ENCODE data around the gene CCDC116. TPM values are rescaled to one million over a fixed set of nuclear protein-coding genes. Genes with fewer than 3 reads are reported as not detected.

CCDC116 gene
- total RNA-seq, 4 donors from 2014 or later: 0.20 to 0.22 TPM; not detected in 2

- H3K9me3 ChIP-seq: no peaks in the 10 kb centered on the region
- TF ChIP-seq POLR2A (IDR thresholded peaks at IDR 0.05) (no peak), CTCF (IDR thresholded peaks at IDR 0.05 in 4 of 5, conservative IDR thresholded peaks at IDR 0.05 in 1 of 5) (no peak)
- peaks cover 32 to 34% of the 10 kb centered on the region in 2 donors for H3K4me1 ChIP-seq
- H3K4me3 ChIP-seq: no peak overlapping the region
- intact Hi-C loops (cut with DNase I; ENCODE audit: low total_unique reads) (no loop called here), in situ Hi-C loops (cut with MboI; ENCODE audit: low sequenced_read_pairs in 4 of 4) (no loop called here)
- H3K27ac ChIP-seq: peak overlapping the region in 2 of 4 donors; percentile 25 to 27
- ATAC-seq (no peak), DNase-seq (no peak)
- H3K27me3 ChIP-seq: no peaks in the 10 kb centered on the region
- no peaks in the 10 kb centered on the region for H3K36me3 ChIP-seq
These were observed 9.0 kb upstream of the CCDC116 start for GRCh38 chr22:21623648-21623970.

GRCh38 chr22:21624120-21624879 lies 8.3 kb upstream of the CCDC116 start:
- no peaks in the 10 kb centered on the region for H3K36me3 ChIP-seq
- TF ChIP-seq CTCF (IDR thresholded peaks at IDR 0.05 in 4 of 5, conservative IDR thresholded peaks at IDR 0.05 in 1 of 5) (peak in 1 of 5 experiments; percentile 5), POLR2A (IDR thresholded peaks at IDR 0.05) (no peak)
- in situ Hi-C loops (cut with MboI; ENCODE audit: low sequenced_read_pairs in 4 of 4): no loop called here
- H3K9me3 ChIP-seq: no peaks in the 10 kb centered on the region
- peaks cover 32 to 39% of the 10 kb centered on the region in 2 donors for H3K4me1 ChIP-seq
- no peak overlapping the region for H3K4me3 ChIP-seq
- intact Hi-C loops (cut with DNase I; ENCODE audit: low total_unique reads): no loop called here
- no peaks in the 10 kb centered on the region for H3K27me3 ChIP-seq
- peak overlapping the region in 2 of 4 donors; percentile 25 to 27 for H3K27ac ChIP-seq
- DNase-seq: peak in 1 of 2 donors; percentile 53
- ATAC-seq: peak; percentile 47 to 68

GRCh38 chr22:21624880-21625791 lies 7.4 kb upstream of the CCDC116 start:
- ATAC-seq (no peak), DNase-seq (no peak)
- in situ Hi-C loops (cut with MboI; ENCODE audit: low sequenced_read_pairs in 4 of 4) (no loop called here), intact Hi-C loops (cut with DNase I; ENCODE audit: low total_unique reads) (no loop called here)
- Histone ChIP-seq H3K9me3 (no peaks in the 10 kb centered on the region), H3K4me1 (peaks cover 28 to 42% of the 10 kb centered on the region in 2 donors), H3K27me3 (no peaks in the 10 kb centered on the region), H3K4me3 (no peak overlapping the region), H3K36me3 (no peaks in the 10 kb centered on the region), H3K27ac (no peak overlapping the region)
- TF ChIP-seq CTCF (IDR thresholded peaks at IDR 0.05 in 4 of 5, conservative IDR thresholded peaks at IDR 0.05 in 1 of 5): no peak
- TF ChIP-seq POLR2A (IDR thresholded peaks at IDR 0.05): no peak

GRCh38 chr22:21626073-21626734 lies 6.4 kb upstream of the CCDC116 start:
- TF ChIP-seq POLR2A (IDR thresholded peaks at IDR 0.05): no peak
- TF ChIP-seq CTCF (IDR thresholded peaks at IDR 0.05 in 4 of 5, conservative IDR thresholded peaks at IDR 0.05 in 1 of 5): no peak
- intact Hi-C loops (cut with DNase I; ENCODE audit: low total_unique reads) (no loop called here), in situ Hi-C loops (cut with MboI; ENCODE audit: low sequenced_read_pairs in 4 of 4) (no loop called here)
- H3K27ac ChIP-seq: no peak overlapping the region
- H3K27me3 ChIP-seq: no peaks in the 10 kb centered on the region
- ATAC-seq (no peak), DNase-seq (no peak)
- H3K4me1 ChIP-seq: peaks cover 27 to 41% of the 10 kb centered on the region in 2 donors
- no peaks in the 10 kb centered on the region for H3K36me3 ChIP-seq
- H3K4me3 ChIP-seq: no peak overlapping the region
- H3K9me3 ChIP-seq: no peaks in the 10 kb centered on the region

All from gastrocnemius medialis (tissue), 4 donors.